SH-SY5Y (cell line): ENCODE data around the gene HES1.

Experiments
- GATA2 ChIP-seq: IDR thresholded peaks from 2 replicates; pipeline ENCODE4 v1.6.1; 2011; ENCODE audit warnings: mild to moderate bottlenecking, low read depth, low read length
- GATA3 ChIP-seq: IDR thresholded peaks from 2 replicates; pipeline ENCODE4 v1.6.1; 2011; ENCODE audit warnings: low read depth, mild to moderate bottlenecking, low read length, moderate library complexity

HES1 gene

GRCh38 chr3:194135806-194136518 is at the start of gene HES1:
HES1 (plus strand) TSS chr3:194136148; CDS start chr3:194136381, 233 bp downstream.
- TF ChIP-seq GATA2 (no peak), GATA3 (no peak)

- TF ChIP-seq GATA3 (no peak), GATA2 (no peak)
Observed at GRCh38 chr3:194086388-194087075, 49.4 kb upstream of the HES1 start.

GRCh38 chr3:194087280-194087679 is 48.7 kb upstream of the HES1 start:
- no peak for TF ChIP-seq GATA2
- TF ChIP-seq GATA3 = no peak

GRCh38 chr3:194087995-194088855 is 47.7 kb upstream of the HES1 start:
- TF ChIP-seq GATA2 (no peak), GATA3 (no peak)

GRCh38 chr3:194089357-194090177 is 46.4 kb upstream of the HES1 start:
- TF ChIP-seq GATA3 (no peak), GATA2 (no peak)

- TF ChIP-seq GATA2 (no peak), GATA3 (no peak)
Observed at GRCh38 chr3:194090716-194091115, 45.2 kb upstream of the HES1 start.

- TF ChIP-seq GATA3 = no peak
- no peak for TF ChIP-seq GATA2
Observed at GRCh38 chr3:194091141-194091540, 44.8 kb upstream of the HES1 start.

- TF ChIP-seq GATA3 (no peak), GATA2 (no peak)
Observed at GRCh38 chr3:194092881-194093301, 43.1 kb upstream of the HES1 start.

- TF ChIP-seq GATA2 (no peak), GATA3 (no peak)
Observed at GRCh38 chr3:194093842-194094241, 42.1 kb upstream of the HES1 start.

- TF ChIP-seq GATA2 = no peak
- TF ChIP-seq GATA3 = no peak
Observed at GRCh38 chr3:194095464-194095863, 40.5 kb upstream of the HES1 start.

- TF ChIP-seq GATA2 (no peak), GATA3 (no peak)
Observed at GRCh38 chr3:194095902-194096301, 40.0 kb upstream of the HES1 start.

- TF ChIP-seq GATA2 (no peak), GATA3 (no peak)
Observed at GRCh38 chr3:194097141-194097882, 38.6 kb upstream of the HES1 start.

GRCh38 chr3:194098081-194098842 is 37.7 kb upstream of the HES1 start:
- no peak for TF ChIP-seq GATA2
- TF ChIP-seq GATA3 = no peak
